Activated B cell treated with CpG ODN at 0.5 μM for 24 hours (primary cell): ENCODE results near the gene COG7. TPM values are rescaled to one million over a fixed set of nuclear protein-coding genes. Genes with fewer than 3 reads are reported as not detected.
"Not testable (repeated sequence)": the region's sequence is repeated elsewhere in the genome, so short reads cannot be mapped to it uniquely, and the experiment has no call there.

ENCODE experiments used
- ATAC-seq: fragments of 200-7000 bp; cut with Tn5 transposase; one replicate; pipeline ENCODE4 v1.10.0; 2021; ENCODE audit warnings: low read depth, mild to moderate bottlenecking, moderate library complexity
- CTCF ChIA-PET: fragments of 350-600 bp; sonication (Branson Sonifier 250); formaldehyde crosslinking; loops from one replicate; lab custom pipeline; 2021; ENCODE audit warnings: antibody characterized with exemption; lab: Charles Lee
- POLR2A ChIA-PET: fragments of 350-600 bp; sonication (Branson Sonifier 250); formaldehyde crosslinking; loops from one replicate; lab custom pipeline; 2021; ENCODE audit warnings: antibody characterized with exemption; lab: Charles Lee
- DNase-seq: peaks from one replicate; pipeline ENCODE4 v3.0.0; 2022
- H3K27ac Mint-ChIP-seq: one replicate; pipeline ENCODE4 v1.8.0; 2020; ENCODE audit warnings: mixed read lengths
- H3K27me3 Mint-ChIP-seq: one replicate; pipeline ENCODE4 v1.8.0; 2021; ENCODE audit warnings: mixed read lengths
- H3K36me3 Mint-ChIP-seq: one replicate; pipeline ENCODE4 v1.8.0; 2021; ENCODE audit warnings: low read depth, mixed read lengths
- H3K4me1 Mint-ChIP-seq: one replicate; pipeline ENCODE4 v1.8.0; 2021; ENCODE audit warnings: mixed read lengths
- H3K4me3 Mint-ChIP-seq: one replicate; pipeline ENCODE4 v1.8.0; 2020; ENCODE audit warnings: mild to moderate bottlenecking, mixed read lengths
- H3K9me3 Mint-ChIP-seq: one replicate; pipeline ENCODE4 v1.8.0; 2020; ENCODE audit warnings: mixed read lengths
- intact Hi-C: fragments of 100-400 bp; cut with micrococcal nuclease; formaldehyde crosslinking; loops from one replicate; pipeline ENCODE4 v1.15.1; 2024
- total RNA-seq: library from RNA; stranded (reverse); gene quantifications from 2 replicates; pipeline ENCODE4 v1.2.3, GENCODE V29; 2022
- TF ChIP-seq, protein P1 (sequence below): fragments of 200-600 bp; IDR thresholded peaks from one replicate; pipeline ENCODE4 v1.8.0; 2022; ENCODE audit warnings: antibody characterized with exemption, mild to moderate bottlenecking

Gene COG7
- total RNA-seq, 1 donor from 2014 or later, result 20.2 TPM

- ChIA-PET CTCF (interaction anchor here (0.5 kb wide), 1 partner anchor 30 kb away, joined by 3 read pairs; no protein-coding TSS in a partner anchor), POLR2A (interaction anchor here (1.2 kb wide), 1 partner anchor 11 kb away, joined by 3 read pairs; no protein-coding TSS in a partner anchor)
- Mint-ChIP-seq H3K36me3 (peaks cover 94% of the 10 kb centered on the region), H3K27ac (no peak overlapping the region), H3K27me3 (no peaks in the 10 kb centered on the region), H3K9me3 (no peaks in the 10 kb centered on the region), H3K4me3 (no peak overlapping the region), H3K4me1 (peaks cover 4% of the 10 kb centered on the region)
- DNase-seq (no peak), ATAC-seq (no peak)
- intact Hi-C loops, result no loop called here
- TF ChIP-seq, protein P1, sequence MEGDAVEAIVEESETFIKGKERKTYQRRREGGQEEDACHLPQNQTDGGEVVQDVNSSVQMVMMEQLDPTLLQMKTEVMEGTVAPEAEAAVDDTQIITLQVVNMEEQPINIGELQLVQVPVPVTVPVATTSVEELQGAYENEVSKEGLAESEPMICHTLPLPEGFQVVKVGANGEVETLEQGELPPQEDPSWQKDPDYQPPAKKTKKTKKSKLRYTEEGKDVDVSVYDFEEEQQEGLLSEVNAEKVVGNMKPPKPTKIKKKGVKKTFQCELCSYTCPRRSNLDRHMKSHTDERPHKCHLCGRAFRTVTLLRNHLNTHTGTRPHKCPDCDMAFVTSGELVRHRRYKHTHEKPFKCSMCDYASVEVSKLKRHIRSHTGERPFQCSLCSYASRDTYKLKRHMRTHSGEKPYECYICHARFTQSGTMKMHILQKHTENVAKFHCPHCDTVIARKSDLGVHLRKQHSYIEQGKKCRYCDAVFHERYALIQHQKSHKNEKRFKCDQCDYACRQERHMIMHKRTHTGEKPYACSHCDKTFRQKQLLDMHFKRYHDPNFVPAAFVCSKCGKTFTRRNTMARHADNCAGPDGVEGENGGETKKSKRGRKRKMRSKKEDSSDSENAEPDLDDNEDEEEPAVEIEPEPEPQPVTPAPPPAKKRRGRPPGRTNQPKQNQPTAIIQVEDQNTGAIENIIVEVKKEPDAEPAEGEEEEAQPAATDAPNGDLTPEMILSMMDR, result no peak
Observed at GRCh38 chr16:23486480-23486879, 33.5 kb upstream of the COG7 start.

DNA sequence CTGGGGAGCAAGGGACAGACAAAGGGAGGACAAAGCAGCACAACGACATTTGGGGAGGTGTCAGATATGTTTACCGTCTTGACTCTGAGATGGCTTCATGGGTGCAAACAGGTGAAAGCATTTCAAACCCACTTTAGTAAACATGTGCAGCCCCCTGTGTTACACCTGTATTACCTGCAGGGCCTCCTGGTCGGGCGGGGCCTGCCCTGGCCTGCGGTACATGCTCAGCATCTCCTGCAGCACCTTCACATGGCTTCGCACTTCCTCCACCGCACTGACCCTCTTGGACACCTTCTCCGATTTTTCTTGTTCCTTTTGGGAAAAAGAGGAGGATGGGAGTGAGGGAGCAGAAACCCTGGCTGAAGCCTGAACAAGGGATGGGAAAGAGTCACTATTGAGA lies 32.9 kb upstream of the COG7 start:
- DNase-seq (no peak), ATAC-seq (no peak)
- Mint-ChIP-seq H3K4me1 (peaks cover 4% of the 10 kb centered on the region), H3K36me3 (peaks cover 95% of the 10 kb centered on the region), H3K9me3 (no peaks in the 10 kb centered on the region), H3K27me3 (no peaks in the 10 kb centered on the region), H3K27ac (no peak overlapping the region), H3K4me3 (no peak overlapping the region)
- ChIA-PET POLR2A (interaction anchor here (1.2 kb wide), 1 partner anchor 12 kb away, joined by 3 read pairs; no protein-coding TSS in a partner anchor), CTCF (no interaction called here)
- intact Hi-C loops, result no loop called here
- TF ChIP-seq, protein P1, result no peak

DNA sequence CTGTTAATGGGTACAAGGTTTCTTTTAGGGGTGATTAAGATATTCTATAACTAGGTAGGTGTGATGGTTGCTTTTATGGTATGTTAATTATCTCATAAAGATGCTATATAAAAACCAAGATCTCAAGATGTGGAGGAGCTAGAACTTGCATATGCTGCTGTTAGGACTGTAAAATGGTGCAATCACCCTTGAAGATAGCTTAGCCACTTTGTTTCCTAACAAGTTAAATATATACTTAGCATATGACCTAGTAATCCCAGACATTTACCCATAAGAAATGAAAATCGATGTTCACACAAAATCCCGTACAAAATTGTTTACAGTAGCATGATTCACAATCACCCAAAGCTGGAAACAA lies 32.2 kb upstream of the COG7 start:
- Mint-ChIP-seq H3K27ac (no peak overlapping the region), H3K9me3 (no peaks in the 10 kb centered on the region), H3K27me3 (no peaks in the 10 kb centered on the region), H3K4me3 (no peak overlapping the region), H3K4me1 (peaks cover 4% of the 10 kb centered on the region), H3K36me3 (peaks cover 97% of the 10 kb centered on the region)
- no peak for DNase-seq
- intact Hi-C loops, result no loop called here
- no peak for ATAC-seq
- POLR2A ChIA-PET, result no interaction called here
- TF ChIP-seq, protein P1, result no peak
- CTCF ChIA-PET, result no interaction called here

GRCh38 chr16:23484510-23485256 lies 31.7 kb upstream of the COG7 start:
- no peak for ATAC-seq
- ChIA-PET POLR2A (no interaction called here), CTCF (no interaction called here)
- no peak for DNase-seq
- Mint-ChIP-seq H3K4me1 (peaks cover 4% of the 10 kb centered on the region), H3K9me3 (no peaks in the 10 kb centered on the region), H3K27me3 (no peaks in the 10 kb centered on the region), H3K27ac (no peak overlapping the region), H3K36me3 (peaks cover 97% of the 10 kb centered on the region), H3K4me3 (no peak overlapping the region)
- TF ChIP-seq, protein P1, result no peak
- intact Hi-C loops, result no loop called here

DNA sequence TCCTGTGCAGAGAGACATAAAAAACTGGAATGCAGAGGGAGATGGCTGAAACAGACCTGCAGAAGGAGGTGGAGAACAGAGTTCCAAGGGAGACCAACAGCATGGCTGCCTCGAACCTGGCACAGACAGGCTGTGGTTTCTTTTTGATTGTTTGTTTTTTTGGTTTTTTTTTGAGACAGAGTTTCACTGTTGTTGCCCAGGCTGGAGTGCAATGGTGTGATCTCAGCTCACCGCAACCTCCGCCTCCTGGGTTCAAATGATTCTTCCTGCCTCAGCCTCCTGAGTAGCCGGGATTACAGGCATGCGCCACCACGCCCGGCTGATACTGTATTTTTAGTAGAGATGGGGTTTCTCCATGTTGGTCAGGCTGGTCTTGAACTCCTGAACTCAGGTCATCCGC lies 30.5 kb upstream of the COG7 start:
- H3K4me3 Mint-ChIP-seq, H3K9me3 Mint-ChIP-seq, H3K27ac Mint-ChIP-seq, POLR2A ChIA-PET, ATAC-seq, DNase-seq, intact Hi-C loops, H3K27me3 Mint-ChIP-seq, H3K4me1 Mint-ChIP-seq, CTCF ChIA-PET: not testable (repeated sequence)
- H3K36me3 Mint-ChIP-seq, result peaks cover 97% of the 10 kb centered on the region
